SK-N-SH (cell line): ENCODE data around the gene SYTL4. TPM values are rescaled to one million over a fixed set of nuclear protein-coding genes. Genes with fewer than 3 reads are reported as not detected.

Source experiments
- CTCF ChIA-PET: fragments of 300-600, 350-600 bp; formaldehyde crosslinking; extraction: SDS; loops from one replicate; lab custom pipeline; 2021; lab: Yijun Ruan, JAX
- POLR2A ChIA-PET: fragments of 350-600 bp; sonication (Branson Sonifier 250); formaldehyde crosslinking; extraction: SDS; loops from one replicate; lab custom pipeline; 2020; ENCODE audit warnings: antibody characterized with exemption, inconsistent platforms; lab: Yijun Ruan, JAX
- DNase-seq: peaks from one replicate; pipeline ENCODE4 v3.0.0; 2012
- H2AFZ ChIP-seq: fragments of 200-600 bp; sonication (generic); 2 replicates; pipeline ENCODE4 v1.8.1; 2016; ENCODE audit warnings: antibody characterized with exemption, mild to moderate bottlenecking, low read depth
- H3F3A ChIP-seq: fragments of 200-600 bp; sonication (generic); replicated peaks from 2 replicates; pipeline ENCODE3; 2016; ENCODE audit warnings: antibody characterized with exemption, mild to moderate bottlenecking; ENCODE audit not compliant: insufficient read depth
- H3K27ac ChIP-seq, 2 experiments: fragments of 200-500 bp in 1 of 2; fragments of 200-600 bp in 1 of 2; sonication (Bioruptor generic) in 1 of 2; sonication (generic), shearing (Covaris generic) in 1 of 2; 2 replicates each; pipeline versions ENCODE4 v1.5.1 to v1.6.1; 2014 to 2016; ENCODE audit warnings: low read depth in 2 of 2, inconsistent platforms in 1 of 2, low read length in 1 of 2, mild to moderate bottlenecking in 1 of 2, mixed read lengths in 1 of 2
- H3K27me3 ChIP-seq: fragments of 200-600 bp; sonication (generic), shearing (Covaris generic); 2 replicates; pipeline ENCODE4 v1.6.1; 2016; ENCODE audit warnings: mixed run types; ENCODE audit not compliant: insufficient read depth
- H3K36me3 ChIP-seq, 2 experiments: fragments of 200-500 bp in 1 of 2; fragments of 200-600 bp in 1 of 2; sonication (Bioruptor generic) in 1 of 2; sonication (generic) in 1 of 2; replicated peaks in 1 of 2; 2 replicates each; pipeline versions ENCODE3 to v1.5.1; 2014 to 2016; ENCODE audit warnings: low read length in 1 of 2, mild to moderate bottlenecking in 1 of 2; ENCODE audit not compliant: insufficient read depth in 2 of 2, control insufficient read depth in 1 of 2
- H3K4me1 ChIP-seq, 2 experiments: fragments of 200-500 bp in 1 of 2; fragments of 200-600 bp in 1 of 2; sonication (Bioruptor generic) in 1 of 2; sonication (generic), shearing (Covaris generic) in 1 of 2; 2 replicates each; pipeline versions ENCODE4 v1.5.1 to v1.6.1; 2014 to 2016; ENCODE audit warnings: low read depth in 1 of 2, low read length in 1 of 2, mixed run types in 1 of 2; ENCODE audit not compliant: insufficient read depth in 2 of 2, control insufficient read depth in 1 of 2
- H3K4me2 ChIP-seq: fragments of 200-600 bp; sonication (generic), shearing (Covaris generic); 2 replicates; pipeline ENCODE4 v1.6.1; 2017; ENCODE audit warnings: mixed run types
- H3K4me3 ChIP-seq, 2 experiments: fragments of 200-500 bp in 1 of 2; fragments of 200-600 bp in 1 of 2; sonication (Bioruptor generic) in 1 of 2; sonication (generic), shearing (Covaris generic) in 1 of 2; 2 replicates each; pipeline versions ENCODE4 v1.5.1 to v1.8.1; 2014 to 2016; ENCODE audit warnings: low read depth in 2 of 2, inconsistent platforms in 1 of 2, low read length in 1 of 2, mild to moderate bottlenecking in 1 of 2, mixed read lengths in 1 of 2, moderate library complexity in 1 of 2
- H3K79me2 ChIP-seq: fragments of 200-600 bp; sonication (generic); 2 replicates; pipeline ENCODE4 v1.8.1; 2017; ENCODE audit warnings: mild to moderate bottlenecking; ENCODE audit not compliant: insufficient read depth
- H3K9ac ChIP-seq: fragments of 200-600 bp; sonication (generic); 2 replicates; pipeline ENCODE4 v1.6.1; 2017; ENCODE audit warnings: mixed run types
- H3K9me2 ChIP-seq: fragments of 200-600 bp; sonication (generic); 2 replicates; pipeline ENCODE4 v1.6.1; 2017; ENCODE audit warnings: mixed run types
- H3K9me3 ChIP-seq: fragments of 200-600 bp; sonication (generic); 2 replicates; pipeline ENCODE4 v1.6.1; 2017; ENCODE audit warnings: mixed run types, mild to moderate bottlenecking, moderate library complexity
- H4K20me1 ChIP-seq: fragments of 200-600 bp; sonication (generic); 2 replicates; pipeline ENCODE4 v1.6.1; 2017; ENCODE audit warnings: mild to moderate bottlenecking, mixed run types; ENCODE audit not compliant: insufficient read depth
- EP300 ChIP-seq, 2 experiments: IDR thresholded peaks; 2 replicates each; pipeline versions ENCODE4 v1.4.0 to v1.6.1; 2012; ENCODE audit warnings: borderline replicate concordance in 1 of 2, low read depth in 1 of 2, low read length in 1 of 2
- EZH2phosphoT487 ChIP-seq: fragments of 200-600 bp; sonication (generic); IDR thresholded peaks from 2 replicates; pipeline ENCODE4 v1.6.1; 2017; ENCODE audit warnings: low read depth, mixed run types, mild to moderate bottlenecking, antibody characterized with exemption, moderate library complexity, borderline replicate concordance
- FOSL2 ChIP-seq: IDR thresholded peaks from 2 replicates; pipeline ENCODE4 v1.4.0; 2012; ENCODE audit warnings: low read depth, mild to moderate bottlenecking, moderate library complexity, borderline replicate concordance
- FOXJ3 ChIP-seq: sonication (generic); formaldehyde crosslinking; IDR thresholded peaks from 2 replicates; pipeline ENCODE4 v1.5.1; 2020; ENCODE audit warnings: mild to moderate bottlenecking, missing genetic modification reagents
- FOXM1 ChIP-seq: IDR thresholded peaks from 2 replicates; pipeline ENCODE4 v1.4.0; 2012; ENCODE audit warnings: low read depth, mild to moderate bottlenecking
- GABPA ChIP-seq: IDR thresholded peaks from 2 replicates; pipeline ENCODE4 v1.4.0; 2012; ENCODE audit warnings: low read depth, mild to moderate bottlenecking
- GATA2 ChIP-seq: sonication (generic); formaldehyde crosslinking; IDR thresholded peaks from 2 replicates; pipeline ENCODE4 v1.5.0; 2020; ENCODE audit warnings: mild to moderate bottlenecking, missing genetic modification reagents
- JUND ChIP-seq: IDR thresholded peaks from 2 replicates; pipeline ENCODE4 v1.4.0; 2012
- MAX ChIP-seq: IDR thresholded peaks from 2 replicates; pipeline ENCODE4 v1.4.0; 2012; ENCODE audit warnings: low read depth
- MEF2A ChIP-seq: IDR thresholded peaks from 2 replicates; pipeline ENCODE4 v1.4.0; 2012; ENCODE audit warnings: low read depth, borderline replicate concordance
- NRF1 ChIP-seq: IDR thresholded peaks from 2 replicates; pipeline ENCODE4 v1.6.1; 2012; ENCODE audit warnings: low read depth, mild to moderate bottlenecking, low read length
- POLR2AphosphoS5 ChIP-seq: IDR thresholded peaks from 2 replicates; pipeline ENCODE4 v1.6.1; 2012; ENCODE audit warnings: low read depth, low read length
- RAD21 ChIP-seq: IDR thresholded peaks from 2 replicates; pipeline ENCODE4 v1.6.1; 2012; ENCODE audit warnings: mild to moderate bottlenecking, low read length
- RCOR1 ChIP-seq: fragments of 150-350 bp; IDR thresholded peaks from 2 replicates; pipeline ENCODE4 v1.6.1; 2017; ENCODE audit warnings: antibody characterized with exemption, low read length
- RFX5 ChIP-seq: IDR thresholded peaks from 2 replicates; pipeline ENCODE4 v1.6.1; 2012; ENCODE audit warnings: mild to moderate bottlenecking, improper control_type of control experiment, low read length
- SIN3A ChIP-seq: IDR thresholded peaks from 2 replicates; pipeline ENCODE4 v1.6.1; 2012; ENCODE audit warnings: low read depth, mild to moderate bottlenecking, low read length, moderate library complexity, borderline replicate concordance
- TEAD4 ChIP-seq: IDR thresholded peaks from 2 replicates; pipeline ENCODE4 v1.4.0; 2012; ENCODE audit warnings: mild to moderate bottlenecking, borderline replicate concordance; ENCODE audit not compliant: insufficient read depth
- USF2 ChIP-seq: fragments of 150-350 bp; IDR thresholded peaks from 2 replicates; pipeline ENCODE4 v1.6.1; 2017; ENCODE audit warnings: antibody characterized with exemption, low read length, low read depth, borderline replicate concordance
- WGBS: methylation state at CpG from one replicate; pipeline ENCODE4 v1.1.6; 2017; ENCODE audit warnings: low lambda C conversion rate; 5-methylcytosine and 5-hydroxymethylcytosine counted together
- polyA plus RNA-seq, 3 experiments: library from polyadenylated mRNA; depleted of rRNA; stranded (reverse); fragments of >200 nt; gene quantifications; 2 replicates each; pipeline ENCODE4 v1.2.3, GENCODE V29; 2012
- TF ChIP-seq, protein P1 (sequence below): fragments of 150-350 bp; IDR thresholded peaks from 2 replicates; pipeline ENCODE4 v1.6.1; 2016; ENCODE audit warnings: mild to moderate bottlenecking, low read depth, low read length

The SYTL4 gene
- polyA plus RNA-seq, 1 of the 3 experiments (the other 2 are of a cell fraction) = 2.3 TPM

GRCh38 chrX:100636321-100636991 lies 95.5 kb downstream of the SYTL4 start, which contains the start of gene TSPAN6 (continued):
- TF ChIP-seq MAX (no peak), FOXM1 (no peak), RCOR1 (peak; percentile 10; the same call in 1 of the 2 replicates), EZH2phosphoT487 (no peak), EP300 (IDR thresholded peaks at IDR 0.05; ENCODE audit: borderline replicate concordance in 1 of 2, low read depth in 1 of 2, low read length in 1 of 2) (no peak), SIN3A (no peak; the same call in 1 of the 2 replicates), TEAD4 (no peak), GATA2 (CRISPR knock-in tag) (no peak), GABPA (no peak), FOXJ3 (CRISPR knock-in tag) (no peak), POLR2AphosphoS5 (peak; percentile 62), RAD21 (peak; percentile 45), FOSL2 (no peak), MEF2A (no peak), JUND (no peak), RFX5 (no peak), USF2 (no peak), NRF1 (no peak)
- TF ChIP-seq, protein P1, sequence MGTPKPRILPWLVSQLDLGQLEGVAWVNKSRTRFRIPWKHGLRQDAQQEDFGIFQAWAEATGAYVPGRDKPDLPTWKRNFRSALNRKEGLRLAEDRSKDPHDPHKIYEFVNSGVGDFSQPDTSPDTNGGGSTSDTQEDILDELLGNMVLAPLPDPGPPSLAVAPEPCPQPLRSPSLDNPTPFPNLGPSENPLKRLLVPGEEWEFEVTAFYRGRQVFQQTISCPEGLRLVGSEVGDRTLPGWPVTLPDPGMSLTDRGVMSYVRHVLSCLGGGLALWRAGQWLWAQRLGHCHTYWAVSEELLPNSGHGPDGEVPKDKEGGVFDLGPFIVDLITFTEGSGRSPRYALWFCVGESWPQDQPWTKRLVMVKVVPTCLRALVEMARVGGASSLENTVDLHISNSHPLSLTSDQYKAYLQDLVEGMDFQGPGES = no peak

GRCh38 chrX:100635989-100636320 lies 96.0 kb downstream of the SYTL4 start:
- Histone ChIP-seq H3K9me3 (no peaks in the 10 kb centered on the region), H3K36me3 (peaks cover 0 to 10% of the 10 kb centered on the region in 2 experiments), H3K27ac (peak overlapping the region in 1 of 2 experiments; percentile 60; a peak in 1 of 4 replicates), H3K4me1 (peaks cover 0 to 3% of the 10 kb centered on the region in 2 experiments; a peak in 1 of 4 replicates), H3K9me2 (no peaks in the 10 kb centered on the region), H3K9ac (peak overlapping the region; percentile 74), H3F3A (no peaks in the 10 kb centered on the region), H3K27me3 (no peaks in the 10 kb centered on the region; the same call in 1 of the 2 replicates), H3K4me2 (peak overlapping the region; percentile 73), H2AFZ (peak overlapping the region; percentile 87; the same call in 1 of the 2 replicates), H3K4me3 (peak overlapping the region; percentile 61 to 69), H3K79me2 (no peaks in the 10 kb centered on the region), H4K20me1 (no peaks in the 10 kb centered on the region)
- WGBS = 25% methylated on average over 8 of the region's 8 CpGs
- TF ChIP-seq FOXM1 (no peak), EZH2phosphoT487 (no peak), FOSL2 (no peak), POLR2AphosphoS5 (no peak), USF2 (no peak)
- TF ChIP-seq, protein P1 = no peak
- CTCF ChIA-PET = interaction anchor here (0.6 to 2.2 kb wide), 11 partner anchors 9 to 187 kb away, joined by 3 to 16 read pairs (median 5); no protein-coding TSS in a partner anchor
- DNase-seq = no peak
- POLR2A ChIA-PET = interaction anchor here (1.0 kb wide), 1 partner anchor 19 kb away, joined by 3 read pairs; no protein-coding TSS in a partner anchor
